ENCODE measurements around the gene GPRASP2.

GPRASP2 gene

GRCh38 chrX:102745857-102746584, 33.8 kb downstream of the GPRASP2 start:
- DNase-seq: no peak

DNA sequence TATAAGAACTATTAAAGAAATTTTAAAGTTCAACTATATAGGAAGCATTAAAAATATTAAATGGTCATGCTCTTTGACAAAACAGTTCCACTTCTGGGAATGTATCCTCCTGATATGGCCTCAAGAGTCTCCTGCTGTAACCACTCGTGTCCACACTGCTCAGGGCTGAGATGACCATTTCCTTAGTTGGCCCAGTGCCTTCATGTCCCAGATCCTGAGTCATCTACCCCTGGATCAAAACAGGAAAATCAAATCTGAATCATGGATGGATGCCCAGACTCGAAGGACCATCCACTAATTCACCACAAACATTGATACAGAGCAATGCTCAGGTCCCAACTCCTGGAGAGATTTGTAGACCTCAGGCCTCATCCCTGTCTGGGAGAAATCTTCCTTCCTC, 53.0 kb downstream of the GPRASP2 start:
- DNase-seq: no peak

DNA sequence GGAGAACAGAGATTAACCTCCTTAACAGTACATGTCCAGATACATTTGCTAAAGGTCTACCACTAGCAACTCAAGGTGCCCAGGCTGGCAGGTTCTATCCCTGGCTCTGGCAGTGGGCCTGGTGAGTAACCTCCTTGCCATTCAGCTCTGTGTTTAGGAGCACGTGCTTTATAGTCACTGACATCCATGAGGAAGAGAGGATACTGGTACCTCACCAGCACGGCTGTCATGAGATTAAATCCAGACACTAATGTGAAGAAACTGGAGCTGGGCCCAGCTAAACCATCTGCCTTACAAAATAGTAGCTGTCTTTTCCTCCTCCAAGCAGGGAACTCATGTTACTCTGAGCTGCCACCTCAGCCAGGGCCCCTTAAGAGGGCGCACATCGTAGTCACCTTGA, 53.6 kb downstream of the GPRASP2 start:
- DNase-seq: no peak

- DNase-seq: no peak
These were observed 55.0 kb downstream of the GPRASP2 start for GRCh38 chrX:102767287-102767686.

All from RPMI8226 (cell line).